Measurements from ENCODE around the gene MIEF2.

GRCh38 chr17:18218756-18219415 lies 41.6 kb upstream of the MIEF2 start:
- TF ChIP-seq POLR2A (IDR thresholded peaks at IDR 0.05): no peak
- TF ChIP-seq, protein P1, sequence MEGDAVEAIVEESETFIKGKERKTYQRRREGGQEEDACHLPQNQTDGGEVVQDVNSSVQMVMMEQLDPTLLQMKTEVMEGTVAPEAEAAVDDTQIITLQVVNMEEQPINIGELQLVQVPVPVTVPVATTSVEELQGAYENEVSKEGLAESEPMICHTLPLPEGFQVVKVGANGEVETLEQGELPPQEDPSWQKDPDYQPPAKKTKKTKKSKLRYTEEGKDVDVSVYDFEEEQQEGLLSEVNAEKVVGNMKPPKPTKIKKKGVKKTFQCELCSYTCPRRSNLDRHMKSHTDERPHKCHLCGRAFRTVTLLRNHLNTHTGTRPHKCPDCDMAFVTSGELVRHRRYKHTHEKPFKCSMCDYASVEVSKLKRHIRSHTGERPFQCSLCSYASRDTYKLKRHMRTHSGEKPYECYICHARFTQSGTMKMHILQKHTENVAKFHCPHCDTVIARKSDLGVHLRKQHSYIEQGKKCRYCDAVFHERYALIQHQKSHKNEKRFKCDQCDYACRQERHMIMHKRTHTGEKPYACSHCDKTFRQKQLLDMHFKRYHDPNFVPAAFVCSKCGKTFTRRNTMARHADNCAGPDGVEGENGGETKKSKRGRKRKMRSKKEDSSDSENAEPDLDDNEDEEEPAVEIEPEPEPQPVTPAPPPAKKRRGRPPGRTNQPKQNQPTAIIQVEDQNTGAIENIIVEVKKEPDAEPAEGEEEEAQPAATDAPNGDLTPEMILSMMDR (IDR thresholded peaks at IDR 0.05): no peak
